ENCODE data around the gene F13A1. TPM values are rescaled to one million over a fixed set of nuclear protein-coding genes. Genes with fewer than 3 reads are reported as not detected.

F13A1 gene
- total and polyA plus RNA-seq, 8 donors: 1.7 to 58.7 (median 10.4) TPM

DNA sequence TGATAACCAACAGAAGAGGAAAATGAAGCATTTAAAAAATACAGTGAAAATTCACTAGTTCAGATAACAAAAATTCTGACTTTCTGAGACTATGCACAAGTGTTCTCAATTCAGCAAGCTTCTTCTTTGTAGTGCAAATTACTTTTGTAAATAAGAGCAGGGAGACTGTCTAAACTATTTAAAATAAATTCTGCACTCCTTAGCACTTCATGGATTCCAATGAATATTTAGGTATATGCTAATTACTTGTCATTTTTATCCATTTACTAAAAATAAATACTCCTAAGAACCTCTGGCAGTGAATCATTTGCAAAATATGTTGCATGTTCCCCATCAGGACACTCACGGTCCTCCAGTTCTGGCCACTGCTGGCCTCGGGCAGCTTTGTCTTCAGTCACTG is 139.8 kb downstream of the F13A1 start:
- H3K9me3 ChIP-seq: no peaks in the 10 kb centered on the region
- 43 to 61% methylated on average over 2 of the region's 2 CpGs for WGBS, 2 donors
- intact Hi-C loops (cut with DNase I): no loop called here

DNA sequence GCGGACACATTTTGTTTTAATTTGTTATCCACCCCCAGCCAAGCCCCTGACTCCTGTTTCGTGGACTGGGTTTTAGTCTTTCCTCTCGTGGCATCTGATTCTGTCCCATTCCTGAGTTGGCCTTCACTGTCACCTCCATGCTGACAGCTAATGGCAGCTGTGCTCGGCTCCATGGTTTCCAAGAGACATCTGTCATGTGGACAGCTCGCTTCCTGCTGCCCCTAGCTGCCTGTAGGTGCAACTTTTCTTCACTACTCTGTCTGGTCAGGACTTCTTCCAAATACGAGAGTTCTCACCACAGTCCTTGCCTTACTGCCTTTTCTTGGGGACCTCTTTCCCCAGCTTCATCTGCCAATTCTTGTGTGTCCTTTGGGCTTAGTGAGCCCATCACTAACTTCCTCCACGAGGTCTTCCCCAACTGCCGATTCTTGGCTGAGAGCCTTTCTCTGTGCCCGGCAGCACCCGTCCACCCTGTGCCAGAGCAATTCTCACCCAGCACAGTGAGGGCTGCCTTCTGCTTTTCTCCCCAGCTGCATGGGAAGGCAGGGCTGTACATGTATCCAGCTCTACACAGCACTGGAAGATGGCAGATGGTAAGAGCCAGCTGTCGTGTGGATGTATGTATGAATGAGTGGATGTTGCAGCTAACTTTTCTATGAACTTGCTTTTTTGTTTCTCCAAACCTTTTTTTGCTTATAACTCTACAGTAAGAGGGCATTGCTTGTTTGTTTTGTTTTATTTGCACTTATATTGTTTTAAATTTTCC is 140.4 kb downstream of the F13A1 start:
- Histone ChIP-seq H3K27ac (no peak overlapping the region), H3K36me3 (no peaks in the 10 kb centered on the region), H3K27me3 (no peaks in the 10 kb centered on the region), H3K9me3 (no peaks in the 10 kb centered on the region), H3K4me3 (no peak overlapping the region), H3K4me1 (no peaks in the 10 kb centered on the region)
- intact Hi-C loops (cut with DNase I): no loop called here
- no peak for DNase-seq
- TF ChIP-seq, protein P1, sequence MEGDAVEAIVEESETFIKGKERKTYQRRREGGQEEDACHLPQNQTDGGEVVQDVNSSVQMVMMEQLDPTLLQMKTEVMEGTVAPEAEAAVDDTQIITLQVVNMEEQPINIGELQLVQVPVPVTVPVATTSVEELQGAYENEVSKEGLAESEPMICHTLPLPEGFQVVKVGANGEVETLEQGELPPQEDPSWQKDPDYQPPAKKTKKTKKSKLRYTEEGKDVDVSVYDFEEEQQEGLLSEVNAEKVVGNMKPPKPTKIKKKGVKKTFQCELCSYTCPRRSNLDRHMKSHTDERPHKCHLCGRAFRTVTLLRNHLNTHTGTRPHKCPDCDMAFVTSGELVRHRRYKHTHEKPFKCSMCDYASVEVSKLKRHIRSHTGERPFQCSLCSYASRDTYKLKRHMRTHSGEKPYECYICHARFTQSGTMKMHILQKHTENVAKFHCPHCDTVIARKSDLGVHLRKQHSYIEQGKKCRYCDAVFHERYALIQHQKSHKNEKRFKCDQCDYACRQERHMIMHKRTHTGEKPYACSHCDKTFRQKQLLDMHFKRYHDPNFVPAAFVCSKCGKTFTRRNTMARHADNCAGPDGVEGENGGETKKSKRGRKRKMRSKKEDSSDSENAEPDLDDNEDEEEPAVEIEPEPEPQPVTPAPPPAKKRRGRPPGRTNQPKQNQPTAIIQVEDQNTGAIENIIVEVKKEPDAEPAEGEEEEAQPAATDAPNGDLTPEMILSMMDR (IDR thresholded peaks at IDR 0.05): no peak
- no peak for ATAC-seq
- FAIRE-seq: no peak
- 61 to 62% methylated on average over 11 of the region's 11 CpGs for WGBS, 2 donors

More for the DNA sequence above, 139.8 kb downstream of the F13A1 start:
- no peak for FAIRE-seq
- ATAC-seq: no peak
- H3K36me3 ChIP-seq: no peaks in the 10 kb centered on the region
- no peak overlapping the region for H3K27ac ChIP-seq
- H3K27me3 ChIP-seq: no peaks in the 10 kb centered on the region
- H3K4me1 ChIP-seq: no peaks in the 10 kb centered on the region
- no peak overlapping the region for H3K4me3 ChIP-seq
- TF ChIP-seq, protein P1 (IDR thresholded peaks at IDR 0.05): no peak
- DNase-seq: no peak

DNA sequence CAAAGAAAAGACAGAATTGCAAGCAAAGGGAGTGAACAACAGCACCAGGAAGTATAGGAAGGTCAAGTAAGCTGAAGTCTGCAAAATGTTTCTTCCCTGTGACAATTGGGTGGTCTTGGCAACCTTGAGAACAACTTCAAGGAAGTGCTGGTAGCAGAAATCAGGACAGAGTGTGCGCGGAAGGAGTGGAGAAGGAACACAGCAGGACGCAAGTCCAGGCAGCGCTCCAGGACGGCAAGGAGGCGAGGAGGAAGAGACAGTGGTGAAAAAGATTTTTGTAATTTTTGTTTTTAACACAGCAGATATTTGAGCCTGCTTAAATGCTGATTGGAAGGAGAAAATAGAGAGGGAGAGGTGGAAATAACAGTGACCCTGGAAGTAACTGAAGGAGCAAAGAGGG is 141.7 kb downstream of the F13A1 start:
- Histone ChIP-seq H3K27ac (no peak overlapping the region), H3K4me3 (no peak overlapping the region), H3K4me1 (no peaks in the 10 kb centered on the region), H3K9me3 (no peaks in the 10 kb centered on the region), H3K36me3 (no peaks in the 10 kb centered on the region), H3K27me3 (no peaks in the 10 kb centered on the region)
- WGBS, 2 donors: 74 to 77% methylated on average over 6 of the region's 6 CpGs
- ATAC-seq: no peak
- no peak for DNase-seq
- FAIRE-seq: no peak
- intact Hi-C loops (cut with DNase I): no loop called here
- TF ChIP-seq, protein P1 (IDR thresholded peaks at IDR 0.05): no peak

DNA sequence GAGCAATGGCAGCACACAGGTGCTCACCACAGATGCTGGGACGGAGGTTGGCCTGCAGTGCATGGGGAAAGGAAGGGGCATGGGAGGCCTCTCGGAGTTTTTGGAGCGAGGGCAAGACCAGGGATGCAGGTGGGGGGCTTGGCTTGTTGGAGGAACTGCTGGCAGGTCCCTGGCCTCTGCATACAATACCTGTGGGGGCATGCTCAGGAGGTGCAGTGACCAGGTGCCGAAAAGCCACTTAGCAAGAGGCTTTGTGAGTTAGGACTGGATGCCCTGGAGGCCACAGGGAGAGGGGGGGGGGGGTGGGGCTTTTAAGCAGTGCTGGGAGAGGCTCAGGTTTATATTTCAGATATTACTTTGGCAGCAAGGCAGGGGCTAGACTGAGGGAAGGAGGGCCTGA is 142.7 kb downstream of the F13A1 start:
- 53 to 67% methylated on average over 4 of the region's 4 CpGs for WGBS, 2 donors
- Histone ChIP-seq H3K4me1 (no peaks in the 10 kb centered on the region), H3K36me3 (no peaks in the 10 kb centered on the region), H3K9me3 (no peaks in the 10 kb centered on the region), H3K4me3 (no peak overlapping the region), H3K27ac (no peak overlapping the region), H3K27me3 (no peaks in the 10 kb centered on the region)
- no peak for DNase-seq
- intact Hi-C loops (cut with DNase I): no loop called here
- no peak for ATAC-seq
- TF ChIP-seq, protein P1 (IDR thresholded peaks at IDR 0.05): no peak
- no peak for FAIRE-seq

DNA sequence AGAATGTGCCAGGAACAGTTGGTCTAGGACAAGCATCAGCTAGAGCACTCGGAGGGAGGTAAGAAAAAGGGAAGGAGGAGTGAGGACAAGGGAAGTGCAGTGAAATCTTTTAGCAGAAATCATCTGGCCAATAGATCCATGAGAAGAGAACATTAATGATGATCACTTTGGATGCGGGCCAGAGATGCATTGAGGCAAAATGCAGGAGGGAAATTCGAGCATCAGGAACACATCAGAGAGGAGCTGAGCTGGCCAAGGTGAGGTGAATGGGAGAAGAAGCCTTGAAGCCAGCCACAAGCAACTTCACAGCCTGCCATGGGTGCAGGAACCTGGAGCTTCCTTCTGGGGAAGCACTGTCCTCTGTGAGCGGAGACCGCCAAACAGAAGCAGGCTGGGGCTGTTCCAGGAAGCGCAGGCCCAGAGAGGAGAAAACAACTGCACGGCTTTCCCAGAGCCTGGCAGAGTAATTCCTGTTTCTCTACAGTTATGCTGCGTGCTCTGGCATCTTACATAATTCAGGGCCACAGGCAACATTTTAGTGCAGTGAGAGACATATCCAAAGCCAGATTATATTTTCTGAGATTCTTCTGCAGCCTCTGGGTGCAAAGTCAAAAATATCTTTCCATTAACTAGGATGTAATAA is 143.8 kb downstream of the F13A1 start:
- no peak for ATAC-seq
- no peak overlapping the region for H3K4me3 ChIP-seq
- no peak for DNase-seq
- no peak for FAIRE-seq
- no peaks in the 10 kb centered on the region for H3K4me1 ChIP-seq
- no peaks in the 10 kb centered on the region for H3K36me3 ChIP-seq
- H3K9me3 ChIP-seq: no peaks in the 10 kb centered on the region
- H3K27me3 ChIP-seq: no peaks in the 10 kb centered on the region
- no peak overlapping the region for H3K27ac ChIP-seq
- intact Hi-C loops (cut with DNase I): no loop called here
- TF ChIP-seq, protein P1 (IDR thresholded peaks at IDR 0.05): no peak
- 56 to 65% methylated on average over 8 of the region's 8 CpGs for WGBS, 2 donors

Measured in pancreas (tissue), 10 donors.